GM19240 (cell line): ENCODE results near the gene PBXIP1.

ENCODE experiments used
- DNase-seq: peaks from one replicate; pipeline ENCODE4 v3.0.0; 2011; ENCODE audit warnings: low spot score; ENCODE audit not compliant: insufficient read length

PBXIP1 gene

DNA sequence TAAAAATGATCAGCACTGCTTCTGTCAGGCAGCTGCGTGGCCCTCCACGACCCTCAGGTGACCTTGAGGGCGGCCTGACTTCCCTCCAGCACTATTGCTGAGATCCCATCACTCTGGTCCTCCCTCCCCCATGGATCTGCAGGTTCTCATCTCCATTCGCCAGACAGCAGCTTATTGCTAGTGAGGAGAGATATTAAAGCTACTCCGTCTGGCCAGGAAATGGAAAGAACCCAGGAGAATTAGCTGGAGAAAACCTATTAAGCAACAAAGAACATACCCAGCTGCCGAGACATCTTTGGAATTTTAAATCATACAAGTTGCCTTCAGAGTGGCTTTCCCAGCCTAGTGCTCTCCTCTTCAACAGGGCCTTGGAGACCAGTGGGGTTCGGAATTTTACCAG lies 60.1 kb downstream of the PBXIP1 start:
- DNase-seq = no peak
